NCI-H2196 (cell line): ENCODE results near the gene TMEM229B.
A peak's percentile ranks its signal among the peaks of the same experiment; 100 is the strongest.

Source experiments
- DNase-seq: peaks from one replicate; lab custom pipeline; 2025; ENCODE audit not compliant: unreplicated experiment; lab: John Stamatoyannopoulos, UW

The TMEM229B gene

DNA sequence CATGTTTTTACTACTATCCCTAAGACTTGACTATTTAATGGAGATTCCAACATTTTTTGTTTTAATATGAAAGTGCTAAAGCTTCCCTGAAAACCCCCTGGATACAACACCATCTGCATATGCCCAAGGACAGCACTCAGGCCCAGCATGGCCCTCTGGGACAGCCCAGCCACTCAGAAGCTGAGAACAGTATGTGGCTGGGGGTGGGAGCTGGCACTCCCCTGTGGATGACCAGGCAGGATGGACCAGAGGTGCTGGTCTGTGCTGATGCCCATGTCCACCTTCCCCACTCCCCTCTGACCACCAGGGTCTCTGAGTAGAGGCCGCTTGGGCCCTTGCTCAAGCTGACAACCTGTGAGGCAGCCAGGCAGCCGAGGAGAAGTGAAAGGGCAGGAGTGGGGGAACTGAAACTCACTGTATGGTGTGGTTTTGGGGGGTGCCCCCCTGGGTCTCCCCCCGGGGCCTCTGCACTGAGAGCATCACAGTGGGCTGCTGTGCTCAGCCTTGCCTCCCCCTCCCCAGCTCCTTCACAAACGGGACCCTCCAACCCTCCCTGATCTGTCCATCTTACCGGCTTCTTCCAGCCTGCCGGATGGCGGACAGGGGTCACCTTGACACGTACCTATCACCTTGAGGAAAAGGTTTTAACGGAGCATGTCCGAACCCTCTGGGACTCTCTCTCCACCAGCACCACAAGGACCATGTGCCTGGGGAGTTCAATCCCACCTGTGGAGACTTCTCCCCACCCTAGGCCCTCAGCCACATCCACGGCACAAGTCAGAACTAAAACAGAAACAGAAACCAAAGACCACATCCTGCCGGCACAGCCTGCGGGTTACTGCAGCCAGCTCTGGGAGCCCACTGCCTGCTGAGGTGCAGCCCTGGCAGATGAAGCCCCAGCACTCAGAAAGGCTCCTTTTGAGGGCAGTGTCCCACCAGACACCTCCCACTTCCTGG is at the start of gene TMEM229B:
Gene TMEM229B (minus strand): TSS at position 785 of the 957 bp plus-strand sequence. CDS start 14,798 bp downstream, outside the sequence.
- DNase-seq: no peak

DNA sequence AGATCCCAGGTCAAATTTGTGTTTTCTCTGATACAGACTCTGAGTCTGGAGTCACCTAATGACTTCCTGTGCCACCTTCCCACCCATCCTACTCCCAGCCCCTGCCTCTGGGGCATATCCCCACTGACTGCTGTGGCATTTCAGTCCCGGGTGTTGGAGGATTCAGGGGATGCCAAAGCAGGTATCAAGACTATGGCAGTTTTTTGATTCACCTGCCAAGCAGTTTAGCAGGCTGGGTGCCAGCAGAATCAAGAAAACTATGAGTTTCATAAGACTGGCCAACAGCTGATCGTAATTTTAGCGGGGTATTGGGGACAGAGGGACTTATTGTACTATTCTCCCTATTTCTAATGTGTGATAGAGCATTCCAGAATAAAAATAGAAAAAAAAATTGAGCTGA is 49.2 kb upstream of the TMEM229B start:
- DNase-seq: no peak

DNA sequence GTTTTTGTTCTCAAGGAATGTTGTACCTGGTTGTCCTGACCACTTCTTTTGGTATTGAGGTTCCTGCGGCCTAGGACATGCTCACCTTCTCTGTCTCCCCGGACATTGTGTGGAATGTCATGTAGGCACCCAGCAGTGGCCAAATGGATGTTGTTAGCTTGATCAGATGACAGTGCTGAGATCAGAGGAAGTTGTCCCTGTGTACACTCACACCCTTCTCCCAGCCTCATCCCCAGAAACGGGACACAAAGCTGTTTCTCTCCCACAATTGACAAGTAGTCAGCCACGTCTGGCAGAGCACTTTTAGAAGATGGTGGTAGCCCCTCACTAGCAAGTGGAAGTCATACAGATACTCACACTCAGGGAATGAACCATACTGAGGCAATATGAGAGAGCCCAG is 47.6 kb upstream of the TMEM229B start:
- no peak for DNase-seq

DNA sequence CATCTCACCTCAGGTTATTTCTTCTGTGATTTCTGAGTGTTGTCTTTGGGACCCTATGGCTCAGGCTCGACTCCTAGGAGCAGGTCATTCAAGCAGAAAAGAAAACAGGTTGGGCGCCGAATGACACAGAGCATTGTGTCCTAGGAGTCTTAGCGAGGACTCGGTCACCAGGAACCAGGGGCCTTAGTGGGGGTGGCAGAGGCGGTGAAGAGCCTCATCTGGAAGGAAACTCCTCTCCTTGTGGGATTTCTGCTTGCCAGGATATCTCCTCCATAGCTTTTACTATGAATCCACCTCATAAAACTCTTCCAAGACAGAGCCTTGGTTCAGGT is 45.2 kb upstream of the TMEM229B start:
- no peak for DNase-seq

DNA sequence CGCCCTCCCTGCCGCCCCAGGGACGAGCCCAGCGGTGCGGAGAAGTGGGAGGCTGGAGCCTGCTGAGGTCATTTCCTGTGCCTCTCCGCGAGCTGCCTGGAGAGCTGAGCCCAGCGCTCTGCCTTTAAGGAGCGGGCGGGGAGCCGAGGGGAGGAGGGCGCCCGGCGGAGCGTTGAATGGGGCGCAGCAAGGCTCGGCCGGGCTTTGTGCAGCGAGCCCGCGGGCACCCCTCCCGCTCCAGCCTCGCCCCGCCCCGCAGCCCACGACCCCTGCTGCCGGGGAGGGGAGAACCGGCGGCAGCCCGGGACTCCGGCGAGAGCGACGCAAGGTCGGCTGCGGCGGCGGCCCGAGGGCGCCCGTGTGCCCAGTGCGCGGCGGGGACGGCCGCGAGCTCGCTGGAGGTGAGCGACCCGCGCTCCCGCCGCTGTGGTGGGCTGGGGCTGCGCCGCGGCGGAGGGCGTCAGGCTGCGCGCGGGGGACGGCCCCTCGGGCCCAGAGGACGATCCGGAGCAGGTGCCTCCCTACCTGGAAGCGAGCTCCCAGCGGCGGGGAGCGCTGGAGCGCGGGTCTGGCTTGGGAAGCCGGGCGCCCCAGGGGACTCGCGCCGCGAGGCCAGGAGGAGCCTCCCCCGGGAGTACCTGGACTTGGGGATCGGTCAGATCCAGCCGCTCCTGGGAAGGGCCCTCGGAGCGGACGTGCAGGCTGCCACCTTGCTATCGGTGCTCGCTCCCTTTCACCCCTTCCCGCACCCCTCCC is 44.7 kb upstream of the TMEM229B start, which contains the start of gene PLEKHH1:
Gene PLEKHH1 (plus strand): TSS at position 293 of the 756 bp plus-strand sequence. CDS start 8,578 bp downstream, outside the sequence.
- DNase-seq: peak; percentile 84

DNA sequence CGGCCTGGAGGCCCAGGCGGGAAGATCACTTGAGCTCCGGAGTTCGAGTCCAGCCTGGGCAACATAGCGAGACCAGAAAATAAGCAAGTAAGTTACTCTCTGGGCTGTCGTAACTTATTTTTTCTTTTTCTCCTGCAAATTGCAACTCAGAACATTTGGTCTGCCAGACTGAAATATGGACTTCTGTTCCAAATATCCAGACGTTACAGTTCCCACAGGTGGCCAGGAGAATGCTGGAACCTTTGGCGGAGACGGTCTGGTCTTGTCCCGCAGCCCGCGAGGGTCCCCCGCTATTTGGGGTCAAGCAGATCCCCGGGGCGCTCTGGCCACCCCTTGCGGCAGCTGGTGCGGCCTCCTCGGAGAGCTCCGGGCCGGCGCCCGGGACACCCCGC is 44.1 kb upstream of the TMEM229B start:
- DNase-seq: no peak

DNA sequence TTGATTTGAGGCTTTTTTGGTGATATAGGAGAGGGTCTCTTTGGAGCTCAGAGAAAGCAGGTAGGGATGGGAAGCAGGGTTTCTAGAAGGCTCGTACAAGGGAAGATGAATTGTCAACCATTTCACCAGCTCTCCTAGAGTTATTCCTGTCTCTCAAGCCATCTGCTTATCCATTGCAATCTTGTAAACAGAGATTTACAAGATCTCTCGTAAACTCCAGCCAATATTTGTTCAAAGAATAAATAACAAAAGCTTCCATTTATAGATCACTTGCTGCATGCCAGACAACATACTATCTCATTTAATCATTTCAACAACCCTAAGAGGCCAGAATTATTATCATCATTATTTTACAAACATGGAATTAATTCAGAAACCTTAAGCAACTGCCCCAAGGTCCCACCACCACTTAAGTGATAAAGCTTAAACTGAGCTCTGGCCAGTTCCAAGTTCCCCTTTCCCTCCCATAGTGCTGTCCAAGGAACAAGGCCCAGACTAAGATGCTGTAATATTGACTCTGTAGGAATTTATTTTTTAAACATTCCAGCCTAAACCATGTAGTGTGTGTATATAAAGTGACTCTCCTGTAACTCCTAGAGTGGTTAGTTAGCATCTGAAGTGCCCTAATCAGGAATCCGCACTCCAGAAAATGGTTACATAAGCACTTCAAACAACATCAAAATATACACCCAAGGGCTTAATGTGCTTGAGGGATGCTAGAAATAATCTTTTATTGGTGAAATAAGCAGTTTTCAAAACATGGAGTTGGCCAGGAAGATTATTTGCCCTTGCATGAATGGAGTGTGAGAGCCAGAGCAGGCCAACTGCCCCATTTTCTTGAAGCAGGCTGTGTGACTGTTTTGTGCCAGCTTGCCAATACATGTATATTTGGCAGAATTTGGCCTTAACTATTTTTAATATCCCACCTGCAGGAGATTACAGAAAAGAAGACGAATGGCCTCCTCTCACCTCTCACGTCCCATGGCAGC is 41.7 kb upstream of the TMEM229B start:
- no peak for DNase-seq

DNA sequence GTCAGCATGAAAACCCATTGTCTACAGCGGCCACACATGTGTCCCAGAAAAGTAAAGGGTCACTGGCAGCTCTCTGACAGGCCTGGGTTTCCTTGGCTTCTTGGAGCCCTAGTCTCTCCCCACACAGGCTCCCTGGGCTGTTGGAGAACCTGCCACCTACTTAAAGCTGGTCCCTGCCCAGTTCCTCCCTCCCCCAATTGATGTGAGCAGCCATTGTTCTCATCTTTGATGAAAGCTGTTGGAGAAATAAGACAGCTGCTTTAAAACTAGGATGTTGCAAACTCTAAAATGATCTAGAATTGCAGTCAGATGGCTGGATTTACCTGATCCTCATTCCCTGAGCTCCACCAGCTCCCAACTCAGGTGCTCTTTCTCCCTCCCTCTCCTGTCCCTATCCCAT is 39.8 kb upstream of the TMEM229B start:
- DNase-seq: no peak

DNA sequence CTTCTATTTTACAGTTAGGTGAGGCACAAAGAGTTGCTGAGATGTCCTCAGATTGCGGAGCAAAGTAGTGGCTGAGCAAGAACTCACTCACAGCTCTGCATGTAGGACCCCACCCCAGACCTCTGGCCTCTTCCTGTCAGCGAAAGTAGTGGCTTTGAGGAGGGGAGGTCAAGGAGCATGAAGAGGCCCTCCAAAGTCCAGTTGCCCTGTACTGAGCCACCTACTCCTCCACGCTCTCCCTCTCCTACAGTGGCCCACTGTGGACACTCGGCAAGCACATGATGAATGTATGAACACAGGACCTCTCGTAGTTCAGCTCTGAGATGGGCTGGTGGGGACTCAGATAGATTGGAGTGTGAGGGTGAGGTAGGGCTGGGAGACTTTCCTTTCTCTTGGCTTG is 39.2 kb upstream of the TMEM229B start:
- no peak for DNase-seq

DNA sequence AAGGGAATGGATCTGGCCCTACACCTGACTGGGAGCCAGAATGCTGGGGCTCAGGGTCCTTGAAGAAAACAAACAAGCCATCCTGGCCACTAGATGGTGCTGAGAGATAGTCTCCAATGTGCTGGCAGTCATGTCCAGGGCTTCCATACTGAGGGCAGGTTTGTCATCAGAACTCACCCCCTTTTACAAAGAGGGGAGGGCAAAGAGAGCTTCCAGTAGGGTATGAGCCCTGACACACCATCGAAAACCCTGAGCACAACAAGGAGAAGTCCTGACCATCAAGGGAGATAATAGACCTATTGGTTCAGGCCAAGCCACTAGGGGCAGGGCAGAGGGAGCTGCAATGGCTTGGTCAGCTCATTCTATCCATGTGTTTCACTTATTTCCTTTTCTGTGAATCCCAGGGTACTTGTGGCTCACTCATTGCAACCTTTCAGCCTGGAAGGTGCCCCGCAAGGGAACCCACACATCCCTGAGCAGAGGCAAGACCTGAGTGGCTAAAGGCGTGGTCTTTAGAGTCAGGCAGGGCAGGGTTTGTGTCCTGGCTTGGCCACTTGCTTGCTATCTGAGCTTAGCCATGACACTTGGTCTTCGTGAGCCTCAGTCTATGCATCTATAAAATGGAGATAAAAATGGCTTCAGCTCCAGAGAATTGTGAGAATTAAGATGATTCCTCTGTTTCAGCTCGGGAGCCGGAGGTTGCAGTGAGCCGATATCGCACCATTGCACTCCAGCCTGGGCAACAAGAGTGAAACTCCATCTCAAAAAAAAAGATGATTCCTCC is 38.3 kb upstream of the TMEM229B start:
- DNase-seq: peak; percentile 58

DNA sequence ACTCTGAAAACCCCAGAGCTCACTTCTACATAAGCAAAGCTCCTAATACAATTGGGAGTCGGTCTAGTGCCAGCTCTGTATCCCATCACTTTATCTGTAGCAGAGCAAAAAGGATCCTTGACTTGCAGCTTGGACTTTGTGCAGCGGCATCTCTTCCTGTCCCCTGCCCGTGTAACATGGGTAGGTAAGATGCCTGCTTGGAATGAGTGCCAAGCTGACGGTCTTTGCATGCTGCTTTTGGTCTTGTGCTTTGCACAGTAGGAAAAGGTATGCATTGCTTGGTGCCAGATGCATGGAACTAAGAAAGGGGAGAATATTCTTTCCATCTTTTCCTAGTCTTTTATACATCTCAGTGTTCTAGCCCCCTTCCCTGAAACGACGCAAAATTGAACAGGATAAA is 37.7 kb upstream of the TMEM229B start:
- DNase-seq: no peak

DNA sequence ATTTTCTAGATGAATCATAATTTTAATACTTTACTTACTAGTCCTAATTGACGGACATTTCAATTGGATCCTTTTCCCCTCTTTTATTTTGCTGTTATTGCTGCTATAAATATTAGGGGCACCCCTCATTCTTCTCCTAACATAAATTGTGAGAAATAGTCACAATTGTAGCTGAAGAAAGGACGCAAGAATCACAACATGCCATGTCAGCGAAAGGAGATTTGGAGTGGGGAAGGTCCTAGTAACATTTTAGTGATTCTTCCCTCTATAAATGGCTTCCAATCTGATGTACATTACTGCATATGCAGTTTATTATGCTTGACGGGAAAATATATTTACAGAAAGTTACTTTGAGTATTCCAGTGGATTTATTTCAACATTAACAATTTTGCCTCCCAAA is 36.9 kb upstream of the TMEM229B start:
- no peak for DNase-seq

DNA sequence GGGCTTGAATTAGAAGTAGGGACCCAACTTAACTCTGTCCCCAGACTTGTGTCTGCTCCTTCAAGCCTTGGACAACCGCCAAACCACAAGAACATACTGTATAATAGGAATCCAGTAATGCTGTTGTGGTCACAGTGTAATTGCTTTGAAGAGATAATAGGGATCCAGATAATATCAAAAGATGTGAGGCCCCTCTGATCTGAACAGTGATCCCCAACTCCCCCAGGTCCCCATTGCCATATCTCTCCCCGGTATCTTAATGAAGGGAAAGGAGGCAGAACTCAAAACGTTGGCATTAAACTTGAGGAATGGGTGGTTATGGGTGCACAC is 36.1 kb upstream of the TMEM229B start:
- DNase-seq: no peak

DNA sequence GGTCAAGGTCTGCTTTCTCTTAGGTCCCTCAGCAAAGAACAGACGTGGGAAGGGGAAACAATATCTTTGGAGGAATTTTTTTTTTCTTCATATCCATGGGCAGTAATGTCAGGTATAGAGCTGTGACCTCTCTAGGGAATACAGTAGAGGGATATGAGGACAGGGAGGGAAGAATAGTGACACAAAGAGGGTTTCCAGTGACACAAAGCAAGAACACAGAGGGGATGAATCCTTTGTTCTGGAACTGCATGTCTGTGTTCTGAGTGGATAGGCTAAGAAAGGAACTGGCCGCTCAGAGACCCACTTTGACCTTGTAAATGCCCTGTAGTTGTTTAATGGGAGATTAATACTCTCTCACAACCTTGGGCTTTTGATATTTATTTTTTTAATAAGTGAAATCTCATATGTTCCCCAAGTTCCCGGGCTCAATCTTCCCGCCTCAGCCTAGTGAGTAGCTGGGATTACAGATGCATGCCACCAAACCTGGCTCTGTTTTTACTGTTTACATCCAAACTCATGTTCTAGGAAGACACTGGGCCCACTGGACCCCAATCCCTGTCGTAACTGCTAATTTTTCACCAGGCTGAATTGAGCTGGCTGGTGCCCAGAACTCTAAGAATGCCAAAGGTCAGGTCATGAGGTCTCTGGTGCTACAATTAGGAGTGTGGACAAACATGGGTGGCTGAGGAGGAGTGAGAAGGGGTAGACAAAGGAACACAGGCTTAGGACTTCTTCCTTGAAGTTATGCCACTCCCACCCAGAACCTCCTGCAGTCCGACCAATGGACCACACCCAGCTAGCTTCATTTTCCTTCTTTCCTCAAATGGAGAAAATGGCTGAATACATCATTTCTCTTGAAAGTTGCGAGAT is 35.5 kb upstream of the TMEM229B start:
- no peak for DNase-seq

DNA sequence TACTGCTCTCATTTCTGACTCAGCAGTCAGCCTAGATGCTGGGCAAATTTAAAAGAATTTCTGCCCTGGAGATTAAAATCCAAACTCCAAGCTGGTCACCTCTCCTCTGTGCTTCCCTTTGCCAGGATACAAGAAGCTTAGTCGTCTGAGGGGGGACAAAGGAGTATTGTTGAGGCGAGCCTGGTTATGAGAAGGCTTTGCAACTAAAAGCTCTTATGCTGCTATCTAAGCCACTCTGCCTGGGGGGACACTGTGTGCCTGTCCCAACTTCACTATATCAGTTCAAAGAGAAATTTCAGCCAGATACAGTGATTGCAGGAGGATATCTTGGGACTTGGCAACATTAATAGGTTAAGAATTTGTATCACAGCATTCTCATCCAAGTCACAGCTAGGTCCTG is 33.7 kb upstream of the TMEM229B start:
- no peak for DNase-seq

DNA sequence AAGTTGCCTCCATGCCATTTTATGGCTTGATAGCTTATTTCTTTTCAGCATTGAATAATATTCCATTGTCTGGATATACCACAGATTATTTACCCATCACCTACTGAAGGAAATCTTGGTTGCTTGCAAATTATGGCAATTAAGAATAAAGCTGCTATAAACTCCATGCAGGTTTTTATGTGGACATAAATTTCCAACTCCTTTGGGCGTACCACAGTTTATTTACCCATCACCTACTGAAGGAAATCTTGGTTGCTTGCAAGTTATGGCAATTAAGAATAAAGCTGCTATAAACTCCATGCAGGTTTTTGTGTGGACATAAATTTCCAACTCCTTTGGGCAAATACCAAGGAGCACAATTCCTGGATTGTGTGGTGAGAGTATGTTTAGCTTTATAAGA is 32.0 kb upstream of the TMEM229B start:
- no peak for DNase-seq

DNA sequence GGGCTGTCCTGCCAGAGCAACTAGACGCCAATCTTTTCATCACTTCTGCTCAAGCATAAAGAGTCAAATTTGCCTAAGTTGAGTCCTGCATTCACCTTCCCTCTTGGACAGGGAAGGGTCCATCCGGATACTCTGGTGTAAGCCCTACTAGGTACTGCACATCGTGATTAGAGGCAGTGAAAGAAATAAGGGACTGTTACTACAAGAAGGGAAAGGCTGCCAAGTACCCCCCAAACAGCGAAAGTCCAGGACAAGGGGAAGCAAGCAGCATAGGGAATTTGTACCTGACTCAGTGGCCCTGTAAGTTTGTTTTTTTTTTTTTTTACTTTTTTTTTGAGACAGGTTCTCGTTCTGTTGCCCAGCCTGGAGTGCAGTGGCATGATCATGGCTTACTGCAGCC is 30.9 kb upstream of the TMEM229B start:
- no peak for DNase-seq

DNA sequence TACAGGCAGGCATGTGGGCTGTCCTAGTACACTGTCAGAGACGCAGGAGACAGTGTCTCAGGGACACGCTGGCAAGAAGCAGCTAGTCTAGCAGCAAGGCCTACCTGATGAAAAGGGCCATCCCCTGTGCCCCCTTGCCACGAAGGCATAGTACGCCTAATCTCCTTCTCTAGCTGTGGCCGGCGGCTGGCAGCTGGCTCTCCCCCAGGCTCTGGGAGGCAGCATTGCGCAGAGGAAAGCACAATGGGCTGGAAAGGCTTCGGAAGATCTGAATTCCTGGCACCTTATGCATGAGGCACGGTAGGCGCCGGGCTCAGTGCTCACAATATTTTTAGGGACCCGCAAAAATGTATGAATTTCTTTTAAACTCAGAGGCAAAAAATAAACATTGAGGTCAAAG is 28.6 kb upstream of the TMEM229B start:
- peak; percentile 25 for DNase-seq

DNA sequence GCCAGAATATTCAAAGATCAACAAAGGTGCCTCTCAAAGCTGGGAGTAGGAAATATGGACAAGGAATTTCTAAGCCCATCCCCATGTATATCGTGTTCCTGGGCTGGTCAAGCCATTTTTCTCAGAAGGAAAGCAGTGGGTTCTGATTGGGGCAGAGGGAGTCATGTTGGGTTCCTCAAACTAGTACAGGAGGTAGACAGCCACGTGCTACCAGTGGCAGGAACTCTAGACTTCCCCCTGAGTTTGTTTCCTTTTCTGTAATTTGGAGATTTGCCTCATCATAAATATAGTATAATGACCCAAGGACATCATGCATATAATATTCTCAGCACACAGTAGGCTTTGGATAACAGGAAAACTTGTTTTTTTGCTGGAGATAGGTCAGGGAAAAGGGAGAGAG is 28.2 kb upstream of the TMEM229B start:
- no peak for DNase-seq
